ENCODE results near the gene HYPK. TPM values are rescaled to one million over a fixed set of nuclear protein-coding genes. Genes with fewer than 3 reads are reported as not detected.
"Not testable (repeated sequence)": the region's sequence is repeated elsewhere in the genome, so short reads cannot be mapped to it uniquely, and the experiment has no call there.

Gene HYPK
- total RNA-seq, 1 experiment from 2014 or later = 9.4 TPM

GRCh38 chr15:43808960-43809678, 8.7 kb downstream of the HYPK start:
- Histone ChIP-seq H3K27me3 (replicated peaks) (no peaks in the 10 kb centered on the region), H3K9me3 (replicated peaks) (no peaks in the 10 kb centered on the region), H3K4me3 (no peak overlapping the region), H3K27ac (no peak overlapping the region), H3K4me1 (replicated peaks) (no peaks in the 10 kb centered on the region), H3K36me3 (peaks cover 96% of the 10 kb centered on the region)
- no peak for DNase-seq (ENCODE audit: low read depth in 1 of 2, low spot score in 2 of 2)

GRCh38 chr15:43815064-43815463, 14.7 kb downstream of the HYPK start:
- H3K9me3 ChIP-seq (replicated peaks); H3K27ac ChIP-seq; H3K4me3 ChIP-seq; H3K27me3 ChIP-seq (replicated peaks); H3K4me1 ChIP-seq (replicated peaks); DNase-seq (ENCODE audit: low read depth in 1 of 2, low spot score in 2 of 2): not testable (repeated sequence)
- H3K36me3 ChIP-seq = peaks cover 80% of the 10 kb centered on the region

- H3K27ac ChIP-seq = no peak overlapping the region
- DNase-seq (ENCODE audit: low read depth in 1 of 2, low spot score in 2 of 2) = no peak
- peaks cover 7% of the 10 kb centered on the region for H3K4me1 ChIP-seq (replicated peaks)
- no peak overlapping the region for H3K4me3 ChIP-seq
- no peaks in the 10 kb centered on the region for H3K9me3 ChIP-seq (replicated peaks)
- H3K36me3 ChIP-seq = peaks cover 30% of the 10 kb centered on the region
- H3K27me3 ChIP-seq (replicated peaks) = no peaks in the 10 kb centered on the region
These were observed 21.1 kb downstream of the HYPK start for GRCh38 chr15:43821505-43821904.

GRCh38 chr15:43824302-43825246, 24.2 kb downstream of the HYPK start, which contains the start of gene MFAP1:
Gene MFAP1, minus strand, starts transcription at chr15:43824690. Its CDS starts 121 bp downstream, at chr15:43824569.
- DNase-seq (ENCODE audit: low read depth in 1 of 2, low spot score in 2 of 2) = peak; percentile 92 to 97
- Histone ChIP-seq H3K9me3 (replicated peaks) (no peaks in the 10 kb centered on the region), H3K27ac (peak within 1 kb of the TSS; percentile 83), H3K4me3 (peak within 1 kb of the TSS; percentile 59), H3K27me3 (replicated peaks) (no peaks in the 10 kb centered on the region), H3K36me3 (peaks cover 30% of the 10 kb centered on the region), H3K4me1 (replicated peaks) (peaks cover 15% of the 10 kb centered on the region)

- H3K27me3 ChIP-seq (replicated peaks); H3K4me3 ChIP-seq; H3K9me3 ChIP-seq (replicated peaks); H3K27ac ChIP-seq: not testable (repeated sequence)
- DNase-seq (ENCODE audit: low read depth in 1 of 2, low spot score in 2 of 2) = peak in 1 of 2 experiments; percentile 16
- Histone ChIP-seq H3K36me3 (peaks cover 28% of the 10 kb centered on the region), H3K4me1 (replicated peaks) (peaks cover 15% of the 10 kb centered on the region)
These were observed 24.9 kb downstream of the HYPK start for GRCh38 chr15:43825305-43825704.

- DNase-seq (ENCODE audit: low read depth in 1 of 2, low spot score in 2 of 2) = peak in 1 of 2 experiments; percentile 8
- Histone ChIP-seq H3K4me1 (replicated peaks) (peaks cover 15% of the 10 kb centered on the region), H3K4me3 (no peak overlapping the region), H3K27me3 (replicated peaks) (no peaks in the 10 kb centered on the region), H3K9me3 (replicated peaks) (no peaks in the 10 kb centered on the region), H3K27ac (peak overlapping the region; percentile 72), H3K36me3 (peaks cover 30% of the 10 kb centered on the region)
These were observed 25.7 kb downstream of the HYPK start for GRCh38 chr15:43826029-43826507.

GRCh38 chr15:43826508-43827341, 26.3 kb downstream of the HYPK start, which contains the start of gene WDR76:
Gene WDR76, plus strand, starts transcription at chr15:43827002. Its CDS starts 31 bp downstream, at chr15:43827033.
- peak within 1 kb of the TSS; percentile 72 for H3K27ac ChIP-seq
- H3K9me3 ChIP-seq (replicated peaks) = no peaks in the 10 kb centered on the region
- H3K36me3 ChIP-seq = peaks cover 32% of the 10 kb centered on the region
- peaks cover 15% of the 10 kb centered on the region for H3K4me1 ChIP-seq (replicated peaks)
- H3K27me3 ChIP-seq (replicated peaks) = no peaks in the 10 kb centered on the region
- peak; percentile 84 to 89 for DNase-seq (ENCODE audit: low read depth in 1 of 2, low spot score in 2 of 2)
- H3K4me3 ChIP-seq = peak within 1 kb of the TSS; percentile 53

- no peaks in the 10 kb centered on the region for H3K27me3 ChIP-seq (replicated peaks)
- peak overlapping the region; percentile 72; the same call in 1 of the 2 replicates for H3K27ac ChIP-seq
- peaks cover 42% of the 10 kb centered on the region for H3K36me3 ChIP-seq
- no peaks in the 10 kb centered on the region for H3K9me3 ChIP-seq (replicated peaks)
- peak in 1 of 2 experiments; percentile 17 for DNase-seq (ENCODE audit: low read depth in 1 of 2, low spot score in 2 of 2)
- H3K4me1 ChIP-seq (replicated peaks) = peaks cover 15% of the 10 kb centered on the region
- peak overlapping the region; percentile 53 for H3K4me3 ChIP-seq
These were observed 27.8 kb downstream of the HYPK start for GRCh38 chr15:43828061-43828657.

- H3K27ac ChIP-seq; DNase-seq (ENCODE audit: low read depth in 1 of 2, low spot score in 2 of 2); H3K4me3 ChIP-seq; H3K9me3 ChIP-seq (replicated peaks); H3K4me1 ChIP-seq (replicated peaks); H3K27me3 ChIP-seq (replicated peaks): not testable (repeated sequence)
- H3K36me3 ChIP-seq = peaks cover 56% of the 10 kb centered on the region
These were observed 29.6 kb downstream of the HYPK start for GRCh38 chr15:43829951-43830540.

- H3K36me3 ChIP-seq = peaks cover 56% of the 10 kb centered on the region
- H3K27ac ChIP-seq; DNase-seq (ENCODE audit: low read depth in 1 of 2, low spot score in 2 of 2); H3K4me3 ChIP-seq; H3K9me3 ChIP-seq (replicated peaks); H3K4me1 ChIP-seq (replicated peaks); H3K27me3 ChIP-seq (replicated peaks): not testable (repeated sequence)
These were observed 30.4 kb downstream of the HYPK start for GRCh38 chr15:43830691-43831275.

GRCh38 chr15:43831519-43832052, 31.2 kb downstream of the HYPK start:
- H3K36me3 ChIP-seq = peaks cover 64% of the 10 kb centered on the region
- not testable (repeated sequence) for H3K9me3 ChIP-seq (replicated peaks); H3K4me1 ChIP-seq (replicated peaks); DNase-seq (ENCODE audit: low read depth in 1 of 2, low spot score in 2 of 2); H3K27me3 ChIP-seq (replicated peaks); H3K4me3 ChIP-seq; H3K27ac ChIP-seq

GRCh38 chr15:43832485-43832884, 32.1 kb downstream of the HYPK start:
- DNase-seq (ENCODE audit: low read depth in 1 of 2, low spot score in 2 of 2); H3K4me1 ChIP-seq (replicated peaks); H3K9me3 ChIP-seq (replicated peaks); H3K27ac ChIP-seq; H3K4me3 ChIP-seq; H3K27me3 ChIP-seq (replicated peaks): not testable (repeated sequence)
- H3K36me3 ChIP-seq = peaks cover 71% of the 10 kb centered on the region
